SK-N-SH treated with all-trans-retinoic acid at 6 μM for 48 hours (cell line): ENCODE data around the gene COL12A1.

Source experiments
- ATAC-seq: fragments of 200-7000 bp; cut with Tn5 transposase; 3 replicates; pipeline ENCODE4 v1.9.1; 2020; ENCODE audit warnings: mild to moderate bottlenecking, moderate library complexity
- ARNTL ChIP-seq: fragments of 450-650 bp; formaldehyde crosslinking; IDR thresholded peaks from 2 replicates; pipeline ENCODE4 v1.5.0; 2020; ENCODE audit warnings: low read depth, mild to moderate bottlenecking, moderate library complexity, borderline replicate concordance
- BACH2 ChIP-seq: fragments of 250-450 bp; sonication (Bioruptor Pico); IDR thresholded peaks from 2 replicates; pipeline ENCODE4 v1.9.0; 2021; ENCODE audit warnings: mild to moderate bottlenecking, borderline replicate concordance
- CSDC2 ChIP-seq: fragments of 250-450 bp; sonication (Bioruptor Pico); IDR thresholded peaks from 2 replicates; pipeline ENCODE4 v1.5.0; 2020; ENCODE audit warnings: mild to moderate bottlenecking, moderate library complexity
- ESRRG ChIP-seq: fragments of 250-450 bp; sonication (Bioruptor Pico); IDR thresholded peaks from 2 replicates; pipeline ENCODE4 v1.6.1; 2021; ENCODE audit warnings: mild to moderate bottlenecking
- GLIS3 ChIP-seq: fragments of 250-450 bp; sonication (Bioruptor Pico); IDR thresholded peaks from 2 replicates; pipeline ENCODE4 v1.5.0; 2020; ENCODE audit warnings: mild to moderate bottlenecking, moderate library complexity
- ISL1 ChIP-seq: fragments of 250-450 bp; sonication (Bioruptor Pico); IDR thresholded peaks from 2 replicates; pipeline ENCODE4 v2.1.2; 2022; ENCODE audit warnings: mild to moderate bottlenecking, moderate library complexity
- OSR1 ChIP-seq: fragments of 250-450 bp; sonication (Bioruptor Pico); IDR thresholded peaks from 2 replicates; pipeline ENCODE4 v1.8.0; 2022; ENCODE audit warnings: moderate library complexity, mild to moderate bottlenecking, inconsistent platforms
- PATZ1 ChIP-seq: fragments of 250-450 bp; sonication (Bioruptor Pico); IDR thresholded peaks from 2 replicates; pipeline ENCODE4 v1.8.0; 2020; ENCODE audit warnings: mild to moderate bottlenecking, moderate library complexity, borderline replicate concordance
- PPARA ChIP-seq: fragments of 250-450 bp; sonication (Bioruptor Pico); IDR thresholded peaks from 2 replicates; pipeline ENCODE4 v1.5.0; 2020; ENCODE audit warnings: mild to moderate bottlenecking, borderline replicate concordance
- SNAI2 ChIP-seq: fragments of 250-450 bp; sonication (Bioruptor Pico); IDR thresholded peaks from 2 replicates; pipeline ENCODE4 v1.5.0; 2020; ENCODE audit warnings: mild to moderate bottlenecking, moderate library complexity
- TCF4 ChIP-seq: fragments of 250-450 bp; sonication (Bioruptor Pico); IDR thresholded peaks from 2 replicates; pipeline ENCODE4 v1.8.0; 2021; ENCODE audit warnings: mild to moderate bottlenecking, moderate library complexity, borderline replicate concordance
- TOX ChIP-seq: fragments of 250-450 bp; sonication (Bioruptor Pico); IDR thresholded peaks from 2 replicates; pipeline ENCODE4 v1.8.0; 2021; ENCODE audit warnings: mild to moderate bottlenecking, moderate library complexity, borderline replicate concordance
- TSHZ2 ChIP-seq: fragments of 250-450 bp; sonication (Bioruptor Pico); IDR thresholded peaks from 2 replicates; pipeline ENCODE4 v1.5.0; 2020; ENCODE audit warnings: mild to moderate bottlenecking, moderate library complexity
- ZC3H10 ChIP-seq: fragments of 250-450 bp; sonication (Bioruptor Pico); IDR thresholded peaks from 2 replicates; pipeline ENCODE4 v1.5.1; 2021; ENCODE audit warnings: mild to moderate bottlenecking, moderate library complexity
- ZFP3 ChIP-seq: fragments of 250-450 bp; sonication (Bioruptor Pico); IDR thresholded peaks from 2 replicates; pipeline ENCODE4 v1.5.0; 2020; ENCODE audit warnings: mild to moderate bottlenecking, moderate library complexity
- ZFP30 ChIP-seq: fragments of 450-650 bp; formaldehyde crosslinking; IDR thresholded peaks from 2 replicates; pipeline ENCODE4 v1.5.0; 2022; ENCODE audit warnings: mild to moderate bottlenecking, moderate library complexity
- ZNF565 ChIP-seq: fragments of 450-650 bp; formaldehyde crosslinking; conservative IDR thresholded peaks from 2 replicates; pipeline ENCODE4 v1.5.0; 2020; ENCODE audit warnings: low read depth, mild to moderate bottlenecking, moderate library complexity
- ZNF70 ChIP-seq: fragments of 450-650 bp; formaldehyde crosslinking; IDR thresholded peaks from 2 replicates; pipeline ENCODE4 v1.5.0; 2020; ENCODE audit warnings: mild to moderate bottlenecking, moderate library complexity
- ZNF8 ChIP-seq: fragments of 450-650 bp; formaldehyde crosslinking; IDR thresholded peaks from 2 replicates; pipeline ENCODE4 v1.5.0; 2020; ENCODE audit warnings: mild to moderate bottlenecking, moderate library complexity
- TF ChIP-seq, protein P1 (sequence below): fragments of 250-450 bp; sonication (Bioruptor Pico); IDR thresholded peaks from 2 replicates; pipeline ENCODE4 v1.5.1; 2021; ENCODE audit warnings: mild to moderate bottlenecking, moderate library complexity

Gene COL12A1

DNA sequence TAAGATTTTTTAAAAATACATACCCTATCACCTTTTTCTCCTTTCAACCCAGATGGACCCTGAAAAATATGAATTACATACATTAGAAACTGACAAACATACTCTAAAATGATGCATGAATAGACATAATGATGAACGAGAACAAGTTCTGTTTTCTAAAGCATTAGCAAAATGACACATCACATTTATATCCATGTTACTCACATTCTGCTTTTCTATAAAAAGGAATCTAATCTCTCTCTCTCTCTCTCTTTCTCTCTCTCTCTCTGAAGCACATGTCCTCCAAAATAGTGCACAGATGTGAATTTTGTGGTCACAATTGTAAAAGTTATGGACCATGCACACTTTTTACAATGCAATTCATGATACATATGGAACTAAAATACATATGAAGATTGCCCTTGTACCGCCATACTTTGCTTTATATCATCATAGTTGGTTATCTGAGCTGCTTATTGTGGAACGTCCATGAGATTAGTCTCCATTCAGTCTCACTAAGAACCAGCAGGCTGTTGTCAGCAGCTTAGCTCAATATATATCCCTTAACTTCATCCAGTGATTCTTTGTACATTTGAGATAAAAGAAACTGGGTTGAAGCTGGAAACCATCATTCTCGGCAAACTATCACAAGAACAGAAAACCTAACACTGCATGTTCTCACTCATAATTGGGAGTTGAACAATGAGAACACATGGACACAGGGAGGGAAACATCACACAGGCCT, 114.2 kb downstream of the COL12A1 start:
- no peak for ATAC-seq
- TF ChIP-seq ZFP30 (CRISPR knock-in tag) (no peak), ARNTL (CRISPR knock-in tag) (no peak), PATZ1 (CRISPR knock-in tag) (no peak), ZNF565 (no peak), CSDC2 (no peak), TOX (CRISPR knock-in tag) (no peak), ZFP3 (CRISPR knock-in tag) (no peak), ZNF70 (CRISPR knock-in tag) (no peak), BACH2 (CRISPR knock-in tag) (no peak)
- TF ChIP-seq, protein P1, sequence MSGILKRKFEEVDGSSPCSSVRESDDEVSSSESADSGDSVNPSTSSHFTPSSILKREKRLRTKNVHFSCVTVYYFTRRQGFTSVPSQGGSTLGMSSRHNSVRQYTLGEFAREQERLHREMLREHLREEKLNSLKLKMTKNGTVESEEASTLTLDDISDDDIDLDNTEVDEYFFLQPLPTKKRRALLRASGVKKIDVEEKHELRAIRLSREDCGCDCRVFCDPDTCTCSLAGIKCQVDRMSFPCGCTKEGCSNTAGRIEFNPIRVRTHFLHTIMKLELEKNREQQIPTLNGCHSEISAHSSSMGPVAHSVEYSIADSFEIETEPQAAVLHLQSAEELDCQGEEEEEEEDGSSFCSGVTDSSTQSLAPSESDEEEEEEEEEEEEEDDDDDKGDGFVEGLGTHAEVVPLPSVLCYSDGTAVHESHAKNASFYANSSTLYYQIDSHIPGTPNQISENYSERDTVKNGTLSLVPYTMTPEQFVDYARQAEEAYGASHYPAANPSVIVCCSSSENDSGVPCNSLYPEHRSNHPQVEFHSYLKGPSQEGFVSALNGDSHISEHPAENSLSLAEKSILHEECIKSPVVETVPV (CRISPR knock-in tag) = no peak

- no peak for ATAC-seq
Observed at GRCh38 chr6:75090576-75090975, 115.3 kb downstream of the COL12A1 start.

More at GRCh38 chr6:75090576-75090975, 115.3 kb downstream of the COL12A1 start:
- TF ChIP-seq OSR1 (CRISPR knock-in tag) (no peak), ARNTL (CRISPR knock-in tag) (no peak), TCF4 (CRISPR knock-in tag) (no peak), ZC3H10 (CRISPR knock-in tag) (no peak), ZFP3 (CRISPR knock-in tag) (no peak), PATZ1 (CRISPR knock-in tag) (no peak), ISL1 (CRISPR knock-in tag) (no peak), PPARA (CRISPR knock-in tag) (no peak), ZFP30 (CRISPR knock-in tag) (no peak), GLIS3 (CRISPR knock-in tag) (no peak), ZNF8 (CRISPR knock-in tag) (no peak), ESRRG (no peak), TSHZ2 (CRISPR knock-in tag) (no peak), SNAI2 (no peak)
- TF ChIP-seq, protein P1 (CRISPR knock-in tag) = no peak
